ENCODE measurements around the gene TBX19.

TBX19 gene

GRCh38 chr1:168319691-168320090 is 39.0 kb downstream of the TBX19 start:
- DNase-seq (ENCODE audit: low read depth in 2 of 3, low spot score in 1 of 3), result no peak

GRCh38 chr1:168320149-168320548 is 39.5 kb downstream of the TBX19 start:
- DNase-seq (ENCODE audit: low read depth in 2 of 3, low spot score in 1 of 3), result no peak

GRCh38 chr1:168320800-168321450 is 40.2 kb downstream of the TBX19 start:
- DNase-seq (ENCODE audit: low read depth in 2 of 3, low spot score in 1 of 3), result peak in 1 of 3 donors; percentile 5

- no peak for DNase-seq (ENCODE audit: low read depth in 2 of 3, low spot score in 1 of 3)
Observed at GRCh38 chr1:168321945-168322344, 41.3 kb downstream of the TBX19 start.

- no peak for DNase-seq (ENCODE audit: low read depth in 2 of 3, low spot score in 1 of 3)
Observed at GRCh38 chr1:168324745-168325425, 44.2 kb downstream of the TBX19 start.

GRCh38 chr1:168328731-168329364 is 48.2 kb downstream of the TBX19 start:
- DNase-seq (ENCODE audit: low read depth in 2 of 3, low spot score in 1 of 3), result no peak

GRCh38 chr1:168330285-168330684 is 49.6 kb downstream of the TBX19 start:
- no peak for DNase-seq (ENCODE audit: low read depth in 2 of 3, low spot score in 1 of 3)

GRCh38 chr1:168331569-168331968 is 50.9 kb downstream of the TBX19 start:
- no peak for DNase-seq (ENCODE audit: low read depth in 2 of 3, low spot score in 1 of 3)

- no peak for DNase-seq (ENCODE audit: low read depth in 2 of 3, low spot score in 1 of 3)
Observed at GRCh38 chr1:168333562-168334276, 53.0 kb downstream of the TBX19 start.

GRCh38 chr1:168335500-168335899 is 54.8 kb downstream of the TBX19 start:
- no peak for DNase-seq (ENCODE audit: low read depth in 2 of 3, low spot score in 1 of 3)

GRCh38 chr1:168338589-168339503 is 58.2 kb downstream of the TBX19 start:
- no peak for DNase-seq (ENCODE audit: low read depth in 2 of 3, low spot score in 1 of 3)

- no peak for DNase-seq (ENCODE audit: low read depth in 2 of 3, low spot score in 1 of 3)
Observed at GRCh38 chr1:168340781-168341482, 60.3 kb downstream of the TBX19 start.

GRCh38 chr1:168341483-168341975 is 60.9 kb downstream of the TBX19 start:
- DNase-seq (ENCODE audit: low read depth in 2 of 3, low spot score in 1 of 3), result no peak

- peak; percentile 81 to 86 (median 82) for DNase-seq (ENCODE audit: low read depth in 2 of 3, low spot score in 1 of 3)
Observed at GRCh38 chr1:168342572-168343280, 62.0 kb downstream of the TBX19 start.

GRCh38 chr1:168343566-168343965 is 62.9 kb downstream of the TBX19 start:
- no peak for DNase-seq (ENCODE audit: low read depth in 2 of 3, low spot score in 1 of 3)

GRCh38 chr1:168344517-168344916 is 63.8 kb downstream of the TBX19 start:
- DNase-seq (ENCODE audit: low read depth in 2 of 3, low spot score in 1 of 3), result no peak

GRCh38 chr1:168345939-168346338 is 65.3 kb downstream of the TBX19 start:
- DNase-seq (ENCODE audit: low read depth in 2 of 3, low spot score in 1 of 3), result no peak

- no peak for DNase-seq (ENCODE audit: low read depth in 2 of 3, low spot score in 1 of 3)
Observed at GRCh38 chr1:168347630-168348029, 67.0 kb downstream of the TBX19 start.

GRCh38 chr1:168348146-168348709 is 67.6 kb downstream of the TBX19 start:
- no peak for DNase-seq (ENCODE audit: low read depth in 2 of 3, low spot score in 1 of 3)
